Neural progenitor cell (in vitro differentiated cells): ENCODE measurements around the gene GGA1.

ENCODE experiments used
- CTCF ChIP-seq: fragments of 200-600 bp; sonication (generic); IDR thresholded peaks from 2 replicates; pipeline ENCODE4 v1.5.1; 2017; ENCODE audit warnings: antibody characterized with exemption, mild to moderate bottlenecking
- EZH2 ChIP-seq: fragments of 200-600 bp; sonication (generic); IDR thresholded peaks from 2 replicates; pipeline ENCODE4 v1.6.1; 2017; ENCODE audit warnings: antibody characterized with exemption, mild to moderate bottlenecking, moderate library complexity
- EZH2phosphoT487 ChIP-seq: fragments of 200-600 bp; sonication (generic); IDR thresholded peaks from 2 replicates; pipeline ENCODE4 v1.6.1; 2017; ENCODE audit warnings: antibody characterized with exemption

GRCh38 chr22:37660709-37661045 is 52.0 kb downstream of the GGA1 start:
- no peak for TF ChIP-seq CTCF
- TF ChIP-seq EZH2, result no peak
- TF ChIP-seq EZH2phosphoT487, result no peak
